Measurements from ENCODE around the gene TUFT1.

DNA sequence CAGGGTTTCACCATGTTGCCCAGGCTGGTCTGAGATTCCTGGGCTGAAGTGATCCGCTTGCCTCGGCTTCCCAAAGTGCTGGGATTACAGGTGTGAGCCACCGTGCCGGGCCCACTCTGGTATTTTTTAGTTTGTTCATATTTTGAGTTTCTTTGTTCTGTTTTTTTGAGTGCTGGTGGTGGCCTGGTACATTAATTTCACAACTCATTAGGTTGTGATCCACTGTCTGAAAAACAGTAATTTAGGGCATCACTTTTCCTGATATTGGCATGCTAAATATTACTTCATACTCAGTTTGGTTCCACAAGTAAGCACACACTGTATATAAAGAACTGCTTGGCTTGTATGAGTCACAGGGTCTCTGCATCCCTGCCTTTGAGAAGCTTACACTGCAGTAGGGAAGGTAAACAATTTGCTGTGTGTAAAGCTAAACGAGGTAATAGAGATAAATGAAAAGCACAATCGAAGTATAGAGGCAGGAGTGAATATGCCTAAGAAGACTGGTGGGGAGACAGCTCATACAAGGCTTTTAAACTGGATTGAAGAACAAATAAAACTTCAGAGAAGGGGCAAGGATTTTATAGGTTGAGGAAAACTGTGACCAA lies 79.5 kb downstream of the TUFT1 start:
- TF ChIP-seq, protein P1, sequence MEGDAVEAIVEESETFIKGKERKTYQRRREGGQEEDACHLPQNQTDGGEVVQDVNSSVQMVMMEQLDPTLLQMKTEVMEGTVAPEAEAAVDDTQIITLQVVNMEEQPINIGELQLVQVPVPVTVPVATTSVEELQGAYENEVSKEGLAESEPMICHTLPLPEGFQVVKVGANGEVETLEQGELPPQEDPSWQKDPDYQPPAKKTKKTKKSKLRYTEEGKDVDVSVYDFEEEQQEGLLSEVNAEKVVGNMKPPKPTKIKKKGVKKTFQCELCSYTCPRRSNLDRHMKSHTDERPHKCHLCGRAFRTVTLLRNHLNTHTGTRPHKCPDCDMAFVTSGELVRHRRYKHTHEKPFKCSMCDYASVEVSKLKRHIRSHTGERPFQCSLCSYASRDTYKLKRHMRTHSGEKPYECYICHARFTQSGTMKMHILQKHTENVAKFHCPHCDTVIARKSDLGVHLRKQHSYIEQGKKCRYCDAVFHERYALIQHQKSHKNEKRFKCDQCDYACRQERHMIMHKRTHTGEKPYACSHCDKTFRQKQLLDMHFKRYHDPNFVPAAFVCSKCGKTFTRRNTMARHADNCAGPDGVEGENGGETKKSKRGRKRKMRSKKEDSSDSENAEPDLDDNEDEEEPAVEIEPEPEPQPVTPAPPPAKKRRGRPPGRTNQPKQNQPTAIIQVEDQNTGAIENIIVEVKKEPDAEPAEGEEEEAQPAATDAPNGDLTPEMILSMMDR (conservative IDR thresholded peaks at IDR 0.05; ENCODE audit: low read depth, low read length): no peak
- TF ChIP-seq POLR2A (IDR thresholded peaks at IDR 0.05; ENCODE audit: low read depth, low read length) (no peak), SMC3 (IDR thresholded peaks at IDR 0.05; ENCODE audit: low read depth, low read length) (no peak), BHLHE40 (IDR thresholded peaks at IDR 0.05; ENCODE audit: low read depth, low read length) (no peak), MAZ (IDR thresholded peaks at IDR 0.05; ENCODE audit: borderline replicate concordance, low read depth, low read length) (no peak), MAFK (IDR thresholded peaks at IDR 0.05; ENCODE audit: low read depth, low read length) (no peak), FOS (IDR thresholded peaks at IDR 0.05; ENCODE audit: low read depth, low read length) (peak; percentile 74; the same call in 1 of the 2 replicates), RAD21 (IDR thresholded peaks at IDR 0.05; ENCODE audit: low read length) (no peak)
- TF ChIP-seq, protein P2, sequence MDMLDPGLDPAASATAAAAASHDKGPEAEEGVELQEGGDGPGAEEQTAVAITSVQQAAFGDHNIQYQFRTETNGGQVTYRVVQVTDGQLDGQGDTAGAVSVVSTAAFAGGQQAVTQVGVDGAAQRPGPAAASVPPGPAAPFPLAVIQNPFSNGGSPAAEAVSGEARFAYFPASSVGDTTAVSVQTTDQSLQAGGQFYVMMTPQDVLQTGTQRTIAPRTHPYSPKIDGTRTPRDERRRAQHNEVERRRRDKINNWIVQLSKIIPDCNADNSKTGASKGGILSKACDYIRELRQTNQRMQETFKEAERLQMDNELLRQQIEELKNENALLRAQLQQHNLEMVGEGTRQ (IDR thresholded peaks at IDR 0.05; ENCODE audit: low read depth, low read length): no peak
- TF ChIP-seq, protein P3, sequence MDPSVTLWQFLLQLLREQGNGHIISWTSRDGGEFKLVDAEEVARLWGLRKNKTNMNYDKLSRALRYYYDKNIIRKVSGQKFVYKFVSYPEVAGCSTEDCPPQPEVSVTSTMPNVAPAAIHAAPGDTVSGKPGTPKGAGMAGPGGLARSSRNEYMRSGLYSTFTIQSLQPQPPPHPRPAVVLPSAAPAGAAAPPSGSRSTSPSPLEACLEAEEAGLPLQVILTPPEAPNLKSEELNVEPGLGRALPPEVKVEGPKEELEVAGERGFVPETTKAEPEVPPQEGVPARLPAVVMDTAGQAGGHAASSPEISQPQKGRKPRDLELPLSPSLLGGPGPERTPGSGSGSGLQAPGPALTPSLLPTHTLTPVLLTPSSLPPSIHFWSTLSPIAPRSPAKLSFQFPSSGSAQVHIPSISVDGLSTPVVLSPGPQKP (IDR thresholded peaks at IDR 0.05; ENCODE audit: borderline replicate concordance, low read depth, low read length): no peak
